AG09319 (cell line): ENCODE data around the gene NARF.

ENCODE experiments used
- DNase-seq: peaks from one replicate; pipeline ENCODE4 v3.0.0-alpha.2; 2010; ENCODE audit warnings: low read depth; ENCODE audit errors: extremely low read depth
- CTCF ChIP-seq: IDR thresholded peaks from 2 replicates; pipeline ENCODE4 v1.5.1; 2011; ENCODE audit warnings: low read depth, mild to moderate bottlenecking, inconsistent platforms, low read length, moderate library complexity

Gene NARF

GRCh38 chr17:82419540-82419939 lies 39.0 kb upstream of the NARF start:
- TF ChIP-seq CTCF, result no peak
- no peak for DNase-seq

GRCh38 chr17:82424001-82424862 lies 34.3 kb upstream of the NARF start:
- TF ChIP-seq CTCF, result peak; percentile 70
- peak; percentile 4 for DNase-seq

GRCh38 chr17:82424863-82425159 lies 33.7 kb upstream of the NARF start:
- no peak for TF ChIP-seq CTCF
- DNase-seq, result no peak

- DNase-seq, result no peak
- no peak for TF ChIP-seq CTCF
Measured at GRCh38 chr17:82428546-82428945, 30.0 kb upstream of the NARF start.

- TF ChIP-seq CTCF, result no peak
- DNase-seq, result no peak
Measured at GRCh38 chr17:82429824-82430223, 28.7 kb upstream of the NARF start.

GRCh38 chr17:82432017-82432416 lies 26.5 kb upstream of the NARF start:
- DNase-seq, result no peak
- no peak for TF ChIP-seq CTCF

GRCh38 chr17:82433560-82434215 lies 24.9 kb upstream of the NARF start:
- no peak for DNase-seq

More at GRCh38 chr17:82433560-82434215, 24.9 kb upstream of the NARF start:
- no peak for TF ChIP-seq CTCF
